HG03196 (cell line): ENCODE measurements around the gene TBC1D9.
"Not testable (repeated sequence)": the region's sequence is repeated elsewhere in the genome, so short reads cannot be mapped to it uniquely, and the experiment has no call there.

ENCODE experiments used
- ATAC-seq: cut with Tn5 transposase; IDR thresholded peaks from one replicate; pipeline ENCODE4 v1.9.1; 2021; ENCODE audit not compliant: unreplicated experiment

TBC1D9 gene

GRCh38 chr4:140754918-140755773, 1.0 kb downstream of the TBC1D9 start:
- ATAC-seq: no peak

GRCh38 chr4:140753329-140753728, 2.9 kb downstream of the TBC1D9 start:
- ATAC-seq: no peak

DNA sequence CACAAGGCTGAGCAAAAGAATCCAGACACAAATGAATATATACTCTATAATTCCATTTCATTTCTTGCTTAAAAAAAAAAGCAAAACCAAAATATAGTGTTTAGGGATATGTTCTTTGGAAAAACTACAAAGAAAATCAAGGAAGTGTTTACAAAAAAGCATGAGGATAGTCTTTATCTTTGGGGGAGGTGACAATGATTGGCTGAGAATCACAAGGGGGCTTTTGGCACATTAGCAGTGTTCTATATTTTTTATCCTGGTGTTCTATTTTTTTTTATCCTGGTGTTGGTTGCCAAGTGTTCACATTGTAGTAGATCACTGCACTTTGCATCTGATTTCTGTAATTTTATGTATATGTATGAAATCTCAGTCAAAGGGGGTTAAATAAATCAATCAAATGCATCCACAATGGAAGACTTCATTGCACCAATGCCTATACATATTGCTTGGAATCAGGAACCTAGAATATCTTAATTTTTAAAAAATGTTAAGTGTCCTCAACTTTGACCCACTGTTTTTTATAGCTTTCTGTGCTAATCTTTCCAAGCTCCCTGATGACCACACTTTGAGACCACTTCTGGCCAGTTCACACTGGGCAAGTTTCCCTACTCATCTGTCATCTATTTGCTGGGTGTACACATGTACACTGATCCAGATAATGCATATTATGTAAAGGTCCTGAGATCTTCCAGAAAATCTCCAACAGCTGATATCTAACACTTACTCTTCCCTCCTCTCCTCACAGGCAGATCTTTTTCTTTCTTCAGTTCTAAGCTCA, 3.7 kb downstream of the TBC1D9 start:
- ATAC-seq: no peak

- ATAC-seq: no peak
Measured at GRCh38 chr4:140750470-140750869, 5.7 kb downstream of the TBC1D9 start.

GRCh38 chr4:140748171-140748570, 8.0 kb downstream of the TBC1D9 start:
- ATAC-seq: no peak

GRCh38 chr4:140746546-140746945, 9.6 kb downstream of the TBC1D9 start:
- ATAC-seq: not testable (repeated sequence)

DNA sequence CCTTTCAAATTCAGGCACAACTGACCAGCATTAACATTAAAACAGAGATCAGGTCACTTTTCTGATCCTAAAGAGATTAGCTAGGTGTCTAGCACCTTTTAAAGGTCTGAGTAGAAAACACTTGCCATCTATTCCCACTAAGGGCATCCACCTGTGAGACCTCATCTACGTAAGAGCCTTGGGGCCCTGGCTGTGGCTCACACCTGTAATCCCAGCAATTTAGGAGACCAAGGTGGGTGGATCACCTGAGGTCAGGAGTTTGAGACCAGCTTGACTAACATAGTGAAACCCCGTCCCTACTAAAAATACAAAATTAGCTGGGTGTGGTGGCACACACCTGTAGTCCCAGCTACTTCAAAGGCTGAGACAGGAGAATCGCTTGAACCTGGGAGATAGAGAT, 11.8 kb downstream of the TBC1D9 start:
- no peak for ATAC-seq

DNA sequence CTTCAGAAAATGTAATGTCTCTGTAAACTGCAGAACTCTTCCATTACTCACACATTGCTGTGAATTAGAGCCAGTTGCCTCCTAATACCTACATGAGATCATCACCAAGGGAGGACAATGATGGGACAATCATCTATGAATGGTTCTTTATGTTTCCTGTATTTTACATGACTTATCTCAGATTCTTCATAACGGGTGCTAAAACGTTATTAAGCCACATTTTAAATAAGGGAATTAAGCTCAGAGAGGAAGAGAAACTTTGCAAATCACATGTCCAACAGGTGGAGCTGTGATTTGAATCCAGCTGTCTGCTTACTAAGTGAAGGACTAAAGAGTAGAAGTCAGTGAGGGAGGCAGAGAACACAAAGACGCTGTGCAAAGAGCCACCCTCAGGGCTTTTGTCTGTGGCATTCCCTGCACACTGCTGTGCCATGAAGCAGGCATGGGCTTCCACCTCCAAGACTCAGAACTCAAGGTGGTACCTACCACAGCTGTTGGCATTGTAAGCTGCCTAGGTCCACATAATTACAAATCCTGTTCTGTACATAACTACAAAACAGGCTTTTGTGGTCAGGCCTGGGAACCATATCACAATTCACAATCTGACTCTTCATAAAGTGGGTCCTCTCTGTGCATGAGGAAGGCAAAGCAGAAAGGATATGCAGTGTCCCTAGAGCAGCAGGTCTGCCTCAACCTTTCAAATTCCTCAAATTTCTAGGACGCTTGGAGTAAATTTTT, 12.8 kb downstream of the TBC1D9 start:
- ATAC-seq: peak; percentile 64

GRCh38 chr4:140742838-140743193, 13.4 kb downstream of the TBC1D9 start:
- peak; percentile 24 for ATAC-seq

DNA sequence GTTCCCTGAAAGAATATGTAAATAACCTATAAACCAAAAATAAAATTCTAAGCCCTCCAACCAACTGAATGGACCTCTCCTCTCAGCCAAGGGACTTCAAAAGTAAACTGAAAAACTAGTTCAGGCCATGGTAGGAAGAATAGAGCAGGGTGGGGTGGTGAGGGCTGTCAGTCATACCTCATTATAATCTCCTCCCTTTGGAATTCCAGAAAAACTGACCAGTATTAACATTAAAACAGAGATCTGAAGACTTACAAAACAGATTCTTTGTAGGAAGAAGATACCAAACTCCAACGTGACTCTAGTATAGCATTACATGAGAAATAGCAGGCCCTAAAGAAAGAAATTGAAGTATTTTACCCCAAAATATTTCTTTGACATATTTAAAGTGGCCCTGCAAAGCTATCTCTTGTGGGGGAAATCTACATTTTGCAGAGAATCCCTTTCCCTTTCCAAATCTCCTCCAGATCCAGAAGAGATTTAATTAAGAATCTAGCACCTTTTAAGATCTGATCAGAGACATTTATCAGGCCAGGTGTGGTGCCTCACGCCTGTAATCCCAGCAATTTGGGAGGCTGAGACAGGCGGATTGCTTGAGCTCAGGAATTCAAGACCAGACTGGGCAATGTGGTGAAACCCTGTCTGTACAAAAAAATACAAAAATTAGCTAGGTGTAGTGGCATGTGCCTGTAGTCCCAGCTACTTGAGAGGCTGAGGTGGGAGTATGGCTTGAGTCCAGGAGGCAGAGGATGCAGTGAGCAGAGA, 15.1 kb downstream of the TBC1D9 start:
- no peak for ATAC-seq

GRCh38 chr4:140740422-140740821, 15.8 kb downstream of the TBC1D9 start:
- ATAC-seq: no peak

DNA sequence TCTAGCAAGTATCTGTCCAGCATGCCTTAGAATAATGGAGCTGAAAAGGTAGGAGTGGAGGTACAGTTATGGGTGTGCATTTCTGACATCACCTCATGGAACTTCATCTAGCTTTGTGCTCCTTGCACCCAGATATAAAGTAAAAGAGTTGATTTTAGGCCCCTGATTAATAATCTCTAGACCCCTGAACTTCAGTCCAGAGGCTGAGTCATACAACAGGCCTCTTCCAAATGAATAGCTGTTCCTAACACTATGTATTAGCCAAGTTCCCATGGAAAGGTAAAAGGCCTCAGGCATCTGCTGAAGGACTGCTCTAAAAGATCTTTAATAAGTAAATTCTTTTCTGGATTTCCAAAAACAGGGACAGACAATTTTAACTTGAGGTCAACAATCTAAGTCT, 16.2 kb downstream of the TBC1D9 start:
- ATAC-seq: no peak

DNA sequence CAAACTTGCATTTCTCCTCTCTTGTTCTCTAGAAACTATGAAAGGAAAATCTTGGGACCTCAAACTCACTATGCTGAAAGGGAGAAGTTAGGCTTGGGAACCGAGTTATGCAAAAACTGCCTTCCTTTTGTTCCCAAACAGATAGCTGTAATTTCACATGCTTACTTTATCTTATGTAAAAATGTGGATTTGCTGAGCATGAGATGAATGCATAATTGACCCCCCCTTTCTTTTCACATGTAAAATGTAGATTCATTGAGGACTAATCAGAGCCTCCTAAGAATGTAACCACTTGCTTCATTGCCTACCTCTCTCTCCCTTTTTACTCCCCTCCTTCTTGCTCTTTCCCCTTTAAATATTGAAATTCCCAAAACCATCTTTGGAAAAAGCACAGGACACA, 18.0 kb downstream of the TBC1D9 start:
- ATAC-seq: no peak

GRCh38 chr4:140736669-140737343, 19.4 kb downstream of the TBC1D9 start:
- ATAC-seq: no peak

- no peak for ATAC-seq
Measured at GRCh38 chr4:140735779-140736391, 20.3 kb downstream of the TBC1D9 start.

DNA sequence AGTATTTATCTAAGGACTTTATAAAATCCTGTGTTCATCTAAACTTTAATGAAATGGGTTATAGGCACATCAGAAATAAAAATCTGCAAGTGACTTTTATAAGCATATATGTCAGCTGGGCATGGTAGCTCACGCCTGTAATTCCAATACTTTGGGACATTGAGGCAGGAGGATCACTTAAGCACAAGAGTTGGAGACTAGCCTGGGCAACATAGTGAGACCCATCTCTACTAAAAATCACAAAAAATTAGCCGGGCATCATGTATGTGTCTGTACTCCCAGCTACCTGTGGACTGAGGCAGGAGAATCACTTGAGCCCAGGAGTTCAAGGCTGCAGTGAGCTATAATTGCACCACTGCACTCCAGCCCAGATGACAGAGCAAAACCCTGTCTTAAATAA, 20.9 kb downstream of the TBC1D9 start:
- ATAC-seq: no peak

DNA sequence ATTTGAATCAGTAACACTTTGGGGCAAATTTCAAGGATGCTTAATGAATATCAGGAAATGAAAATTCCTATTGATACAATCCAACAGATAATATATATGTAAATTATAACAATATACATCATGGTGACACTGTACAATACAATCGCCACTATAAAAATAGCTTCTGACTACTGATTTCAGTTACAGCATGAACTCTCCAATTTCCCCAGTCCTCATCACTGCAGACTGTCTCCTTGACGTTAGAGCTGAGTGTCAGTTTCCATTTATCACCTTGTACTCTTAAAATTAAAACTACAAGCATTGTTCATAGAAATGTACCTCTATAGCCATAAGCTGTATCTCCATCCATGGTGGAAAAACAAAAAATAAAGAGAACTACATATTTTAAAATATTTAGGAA, 23.4 kb downstream of the TBC1D9 start:
- no peak for ATAC-seq

GRCh38 chr4:140729344-140730049, 26.7 kb downstream of the TBC1D9 start:
- ATAC-seq: no peak

DNA sequence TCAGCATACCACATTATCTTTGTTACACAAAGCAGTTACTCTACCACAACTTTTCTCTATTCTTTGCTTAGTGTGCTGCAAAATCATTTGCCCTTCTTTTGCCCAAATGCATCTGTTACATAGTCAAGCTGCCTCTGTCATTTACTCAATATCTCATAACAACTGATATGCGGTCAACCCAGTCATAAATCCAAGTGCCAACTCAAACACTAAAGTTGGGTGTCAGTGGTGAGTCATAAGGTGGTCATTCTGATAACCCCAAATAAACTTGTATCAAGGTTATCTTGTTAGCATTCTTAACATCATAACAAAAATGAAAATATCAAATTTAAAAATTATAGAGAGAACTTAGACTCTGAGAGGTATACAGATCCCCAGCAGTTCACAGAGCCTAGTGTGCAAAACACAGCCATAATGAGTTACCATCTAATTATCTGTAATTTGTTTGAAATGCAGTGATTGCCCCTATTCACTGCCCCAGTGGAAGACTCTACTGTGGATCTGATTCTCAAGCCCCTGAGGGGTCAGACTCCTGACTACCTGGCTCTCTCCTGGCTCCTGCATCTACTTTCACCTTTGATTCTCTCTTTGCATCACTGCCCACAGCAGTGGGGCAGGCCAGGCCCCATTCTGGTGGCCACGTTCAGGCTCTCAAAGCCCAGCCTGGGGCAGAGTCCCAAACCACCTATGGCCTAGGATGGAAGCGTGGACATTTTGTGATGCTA, 29.2 kb downstream of the TBC1D9 start:
- no peak for ATAC-seq
